GM10266 (cell line): ENCODE measurements around the gene CXCL16.
"Not testable (repeated sequence)": the region's sequence is repeated elsewhere in the genome, so short reads cannot be mapped to it uniquely, and the experiment has no call there.

Experiments used
- DNase-seq: peaks from one replicate; pipeline ENCODE4 v3.0.0; 2012; ENCODE audit errors: extremely low spot score
- CTCF ChIP-seq: IDR thresholded peaks from 2 replicates; pipeline ENCODE4 v1.5.1; 2012; ENCODE audit warnings: mild to moderate bottlenecking, low read depth; ENCODE audit not compliant: control insufficient read depth, insufficient read depth; ENCODE audit errors: missing control alignments

The CXCL16 gene

GRCh38 chr17:4715063-4715744, 24.5 kb downstream of the CXCL16 start:
- TF ChIP-seq CTCF: no peak
- DNase-seq: peak; percentile 39

GRCh38 chr17:4714340-4715062, 25.2 kb downstream of the CXCL16 start:
- DNase-seq: not testable (repeated sequence)

GRCh38 chr17:4712526-4712925, 27.2 kb downstream of the CXCL16 start:
- no peak for TF ChIP-seq CTCF
- no peak for DNase-seq

- no peak for DNase-seq
- no peak for TF ChIP-seq CTCF
These were observed 28.0 kb downstream of the CXCL16 start for GRCh38 chr17:4711661-4712181.

- TF ChIP-seq CTCF: no peak
- DNase-seq: peak; percentile 53
These were observed 28.8 kb downstream of the CXCL16 start for GRCh38 chr17:4710693-4711634.

- DNase-seq: peak; percentile 99
- peak; percentile 73 for TF ChIP-seq CTCF
These were observed 29.7 kb downstream of the CXCL16 start, which contains the start of gene ARRB2 for GRCh38 chr17:4709794-4710692. ARRB2 (plus strand) TSS chr17:4710632; CDS start chr17:4710722, 90 bp downstream.
